BJ (cell line): ENCODE data around the gene FAM83G. TPM values are rescaled to one million over a fixed set of nuclear protein-coding genes. Genes with fewer than 3 reads are reported as not detected.

ENCODE experiments used
- CTCF ChIA-PET: fragments of 350-600 bp; formaldehyde crosslinking; extraction: SDS; loops from one replicate; lab custom pipeline; 2021; ENCODE audit warnings: antibody characterized with exemption, inconsistent platforms; lab: Yijun Ruan, JAX
- POLR2A ChIA-PET: fragments of 300-600 bp; sonication (Branson Sonifier 250); formaldehyde crosslinking; extraction: SDS; loops from one replicate; lab custom pipeline; 2021; ENCODE audit warnings: antibody characterized with exemption; lab: Charles Lee
- DNase-seq: peaks from one replicate; pipeline ENCODE4 v3.0.0-alpha.2; 2011; ENCODE audit warnings: low read depth
- H3K27me3 ChIP-seq: 2 replicates; pipeline ENCODE4 v1.6.0; 2011; ENCODE audit warnings: low read length; ENCODE audit not compliant: control insufficient read depth, insufficient read depth
- H3K36me3 ChIP-seq: 2 replicates; pipeline ENCODE4 v1.5.1; 2011; ENCODE audit warnings: low read length; ENCODE audit not compliant: control insufficient read depth, insufficient read depth
- H3K4me3 ChIP-seq: 2 replicates; pipeline ENCODE4 v1.5.1; 2011; ENCODE audit warnings: low read depth, mild to moderate bottlenecking, control low read depth, low read length
- CTCF ChIP-seq: IDR thresholded peaks from 2 replicates; pipeline ENCODE4 v1.5.1; 2011; ENCODE audit warnings: low read depth, mild to moderate bottlenecking, control low read depth, inconsistent platforms, low read length, moderate library complexity; ENCODE audit not compliant: insufficient read depth
- polyA plus RNA-seq: library from polyadenylated mRNA; depleted of rRNA; stranded (reverse); fragments of >200 nt; gene quantifications from 2 replicates; pipeline ENCODE4 v1.2.3, GENCODE V29; 2011

Gene FAM83G
- polyA plus RNA-seq, 1 experiment, result 10.3 TPM

DNA sequence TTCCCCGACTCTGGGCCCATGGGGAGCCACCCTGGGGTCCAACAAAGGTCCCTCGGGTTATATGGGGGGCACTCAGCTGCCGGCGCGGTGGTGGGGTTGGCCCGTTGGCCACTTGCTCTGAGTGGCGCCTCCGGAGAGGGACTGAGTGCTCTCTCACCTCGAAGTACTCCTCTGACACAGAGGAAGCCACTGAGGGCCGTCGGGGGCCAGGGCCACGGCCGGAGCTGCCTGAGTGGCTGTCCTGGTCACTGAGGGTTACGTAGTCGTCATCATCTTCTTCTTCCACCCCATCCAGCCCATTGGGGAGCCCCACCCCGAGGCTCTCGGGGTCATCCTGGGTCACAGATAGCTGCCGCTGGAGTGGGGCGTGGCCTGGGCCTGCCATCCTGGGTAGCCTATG is 26.9 kb downstream of the FAM83G start:
- CTCF ChIA-PET, result no interaction called here
- POLR2A ChIA-PET, result no interaction called here
- Histone ChIP-seq H3K36me3 (peaks cover 35% of the 10 kb centered on the region), H3K4me3 (no peak overlapping the region), H3K27me3 (no peaks in the 10 kb centered on the region)
- TF ChIP-seq CTCF, result no peak
- no peak for DNase-seq

- POLR2A ChIA-PET, result no interaction called here
- TF ChIP-seq CTCF, result no peak
- Histone ChIP-seq H3K4me3 (no peak overlapping the region), H3K36me3 (peaks cover 35% of the 10 kb centered on the region), H3K27me3 (no peaks in the 10 kb centered on the region)
- DNase-seq, result no peak
- CTCF ChIA-PET, result interaction anchor here (1.4 to 2.3 kb wide), 2 partner anchors 11 to 16 kb away, joined by 3 to 13 read pairs; no protein-coding TSS in a partner anchor
These were observed 27.5 kb downstream of the FAM83G start for GRCh38 chr17:18977021-18977420.

DNA sequence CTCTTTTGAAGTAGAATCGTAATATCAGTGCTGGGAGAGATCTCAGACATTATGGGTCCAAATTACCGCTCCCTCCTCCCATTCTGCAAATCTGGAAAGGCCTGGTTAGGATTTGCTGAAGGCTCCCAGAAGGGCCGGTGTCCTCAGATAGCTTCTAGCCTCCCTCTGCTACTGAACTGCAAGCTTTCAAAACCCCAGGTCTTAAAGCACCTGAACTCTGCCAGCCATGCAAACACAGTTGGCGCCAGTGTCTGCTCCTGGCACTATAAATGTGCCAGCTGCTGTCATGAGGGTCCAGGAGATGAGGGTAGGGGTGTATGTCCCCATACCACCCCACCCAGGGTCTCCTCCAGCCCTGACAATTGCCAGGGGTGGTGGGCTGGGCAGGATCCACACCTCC is 28.4 kb downstream of the FAM83G start:
- no peak for TF ChIP-seq CTCF
- CTCF ChIA-PET, result interaction anchor here (1.4 to 2.3 kb wide), 3 partner anchors 12 to 15 kb away, joined by 3 to 13 read pairs (median 3); no protein-coding TSS in a partner anchor
- Histone ChIP-seq H3K27me3 (no peaks in the 10 kb centered on the region), H3K4me3 (no peak overlapping the region), H3K36me3 (peaks cover 35% of the 10 kb centered on the region)
- POLR2A ChIA-PET, result no interaction called here
- no peak for DNase-seq

GRCh38 chr17:18975597-18975996 is 29.0 kb downstream of the FAM83G start:
- ChIA-PET POLR2A (no interaction called here), CTCF (interaction anchor here (1.4 to 2.3 kb wide), 3 partner anchors 13 to 15 kb away, joined by 3 to 13 read pairs (median 3); no protein-coding TSS in a partner anchor)
- no peak for DNase-seq
- Histone ChIP-seq H3K4me3 (no peak overlapping the region), H3K36me3 (peaks cover 39% of the 10 kb centered on the region), H3K27me3 (no peaks in the 10 kb centered on the region)
- TF ChIP-seq CTCF, result no peak

DNA sequence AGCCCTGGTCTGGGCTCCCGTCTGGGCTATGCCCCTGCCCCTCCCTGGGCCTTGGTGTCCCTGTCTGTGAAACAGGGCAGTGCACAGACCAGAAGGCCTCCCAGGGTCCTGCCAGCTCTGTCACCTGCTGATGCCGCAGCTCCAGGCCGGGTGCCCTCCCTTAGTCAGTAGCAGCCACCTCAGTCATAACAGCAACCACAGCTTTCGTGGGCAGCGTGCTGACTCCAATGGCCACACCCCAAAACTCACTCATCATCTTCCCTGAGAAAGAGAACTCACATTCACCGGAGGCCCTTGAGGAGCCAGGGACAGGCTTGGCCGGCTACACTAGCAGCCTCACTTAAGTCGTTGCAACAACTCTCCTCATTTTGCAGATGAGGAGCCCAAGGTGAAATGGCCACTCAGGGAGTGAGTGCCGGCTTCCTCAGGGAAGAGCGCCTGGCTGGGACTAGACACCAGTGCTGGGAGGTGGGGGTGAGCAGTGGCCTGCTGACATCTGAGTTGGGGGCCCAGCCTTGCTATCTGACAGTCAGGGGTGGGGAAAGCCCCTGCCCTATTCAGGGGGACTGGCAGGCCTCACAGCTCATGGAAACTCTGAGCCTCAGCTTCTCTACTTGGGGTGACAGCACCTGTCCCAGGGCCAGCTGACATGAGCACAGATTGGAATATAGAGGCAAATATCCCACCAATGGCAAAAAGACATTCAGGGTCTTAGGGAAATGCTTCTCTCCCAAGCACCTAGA is 30.0 kb downstream of the FAM83G start:
- H3K4me3 ChIP-seq, result no peak overlapping the region
- TF ChIP-seq CTCF, result no peak
- no peaks in the 10 kb centered on the region for H3K27me3 ChIP-seq
- ChIA-PET POLR2A (no interaction called here), CTCF (interaction anchor here (2.3 kb wide), 1 partner anchor 14 kb away, joined by 13 read pairs; no protein-coding TSS in a partner anchor)
- H3K36me3 ChIP-seq, result peaks cover 39% of the 10 kb centered on the region
- no peak for DNase-seq
